Right lobe of liver (tissue), 6 donors: Measurements from ENCODE around the gene DENND2A. TPM values are rescaled to one million over a fixed set of nuclear protein-coding genes. Genes with fewer than 3 reads are reported as not detected.

Source experiments
- ATAC-seq, 4 donors: fragments of 200-7000 bp; cut with Tn5 transposase; one replicate each; pipeline ENCODE4 v1.9.1; 2020; ENCODE audit warnings: mild to moderate bottlenecking in 4 of 4, moderate library complexity in 4 of 4
- DNase-seq, 3 donors: peaks; one replicate each; pipeline ENCODE4 v3.0.0-alpha.2; 2020
- H3K27ac ChIP-seq, 3 donors: fragments of 200-600 bp; one replicate each; pipeline ENCODE4 v1.8.0; 2022
- H3K27me3 ChIP-seq, 2 donors: fragments of 200-600 bp; one replicate each; pipeline ENCODE4 v1.8.0; 2022
- H3K36me3 ChIP-seq, 4 donors: fragments of 200-600 bp; sonication (generic) in 1 of 4; one replicate each; pipeline versions ENCODE4 v1.5.1 to v1.8.0; 2017 to 2022; ENCODE audit warnings: control low read depth in 1 of 4
- H3K4me1 ChIP-seq, 4 donors: fragments of 200-600 bp; sonication (generic) in 1 of 4; one replicate each; pipeline versions ENCODE4 v1.5.1 to v1.8.0; 2017 to 2022; ENCODE audit warnings: control low read depth in 1 of 4
- H3K4me3 ChIP-seq, 3 donors: fragments of 200-600 bp; one replicate each; pipeline ENCODE4 v1.8.0; 2022
- H3K9me3 ChIP-seq, 4 donors: fragments of 200-600 bp; sonication (generic) in 1 of 4; one replicate each; pipeline versions ENCODE4 v1.5.1 to v1.8.0; 2017 to 2022; ENCODE audit warnings: control low read depth in 1 of 4
- POLR2A ChIP-seq: fragments of 450-650 bp; IDR thresholded peaks from one replicate; pipeline ENCODE4 v1.6.1; 2017; ENCODE audit warnings: antibody characterized with exemption, mild to moderate bottlenecking
- WGBS: methylation state at CpG from one replicate; pipeline ENCODE4 v1.1.6; 2018; ENCODE audit warnings: low coverage, low lambda C conversion rate; ENCODE audit not compliant: insufficient coverage; ENCODE audit errors: missing lambda C conversion rate; 5-methylcytosine and 5-hydroxymethylcytosine counted together
- intact Hi-C, 2 donors: fragments of 100-400 bp; cut with DNase I; formaldehyde crosslinking; loops; one replicate each; pipeline versions ENCODE4 v1.11.2 to v1.14.1; 2022
- total RNA-seq, 6 experiments: library from RNA; depleted of rRNA in 2 of 6; stranded (reverse); fragments of >200 nt in 2 of 6; fragmentation: NEBNext Ultra II Directional in 3 of 6; extraction: Animal tissue kit (Norgen Biotek cat#: 25700) in 3 of 6; gene quantifications; one replicate each; pipeline versions ENCODE4 v1.1.0 to v1.2.4, GENCODE V29; 2016 to 2023
- TF ChIP-seq, protein P1 (sequence below), 4 donors: fragments of 200-600 bp in 3 of 4; fragments of 450-650 bp in 1 of 4; IDR thresholded peaks; one replicate each; pipeline versions ENCODE4 v1.5.1 to v1.8.0; 2016 to 2022; ENCODE audit warnings: antibody characterized with exemption in 4 of 4, mild to moderate bottlenecking in 2 of 4
- donor health status: DM: no; HTN: yes; CAD: no.
- donor health status: DM: no; HTN: no; CAD: no.
- donor health status: DM: no; HTN: no; CAD: no.
- donor health status: DM: no; HTN: yes; CAD: no.
- donor health status: DM: no; HTN: yes; CAD: no.

DENND2A gene
- total RNA-seq, 6 experiments from 2014 or later = 1.4 to 3.6 (median 2.4) TPM

DNA sequence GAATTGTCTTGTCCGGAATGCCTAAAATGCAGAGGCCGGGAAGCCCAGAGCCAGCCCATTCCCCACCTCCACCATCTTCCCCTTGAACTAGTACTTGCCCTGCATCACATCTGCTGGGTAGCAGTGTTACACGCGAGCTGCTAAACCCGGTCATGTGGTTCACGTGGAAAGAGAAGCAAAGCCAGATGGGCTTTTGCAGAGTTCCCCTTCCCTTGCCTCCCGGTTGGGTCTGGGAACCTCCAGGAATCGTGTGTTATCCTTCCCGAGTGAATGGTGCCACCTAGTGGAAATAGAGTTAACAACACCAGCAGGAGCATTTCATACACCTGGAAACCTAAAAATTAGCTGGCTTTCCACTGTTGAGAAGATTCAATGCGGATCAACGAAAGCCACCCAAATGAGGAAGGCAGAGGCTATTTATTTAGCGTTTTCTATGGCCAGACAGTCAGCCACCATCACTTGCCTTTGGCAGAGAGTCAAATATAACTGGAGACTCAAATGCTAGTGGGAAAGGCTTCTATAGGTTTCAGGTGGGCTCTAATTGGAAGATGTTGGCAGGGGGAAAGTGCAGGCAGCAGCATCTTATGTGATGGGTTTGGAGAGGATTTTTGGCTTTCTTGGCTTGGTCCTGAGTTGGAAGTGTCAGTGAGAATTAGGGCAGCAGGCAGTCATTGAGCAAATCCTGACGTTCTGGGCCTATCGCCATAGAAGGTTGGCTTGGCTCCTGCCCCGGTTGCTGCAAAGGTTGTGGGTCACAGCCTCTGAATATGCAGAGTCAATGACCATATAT lies 12.9 kb upstream of the DENND2A start:
- DNase-seq = peak; percentile 64 to 90 (median 82)
- Histone ChIP-seq H3K36me3 (no peaks in the 10 kb centered on the region), H3K27me3 (no peaks in the 10 kb centered on the region), H3K9me3 (no peaks in the 10 kb centered on the region), H3K27ac (peak overlapping the region in 1 of 3 donors; percentile 50), H3K4me1 (peaks cover 0 to 18% (median 1%) of the 10 kb centered on the region in 4 donors), H3K4me3 (no peak overlapping the region)
- intact Hi-C loops = loop anchor here (2.0 to 5.0 kb wide), 2 partner anchors 135 to 136 kb away; no protein-coding TSS in a partner anchor
- no peak for TF ChIP-seq POLR2A
- TF ChIP-seq, protein P1, sequence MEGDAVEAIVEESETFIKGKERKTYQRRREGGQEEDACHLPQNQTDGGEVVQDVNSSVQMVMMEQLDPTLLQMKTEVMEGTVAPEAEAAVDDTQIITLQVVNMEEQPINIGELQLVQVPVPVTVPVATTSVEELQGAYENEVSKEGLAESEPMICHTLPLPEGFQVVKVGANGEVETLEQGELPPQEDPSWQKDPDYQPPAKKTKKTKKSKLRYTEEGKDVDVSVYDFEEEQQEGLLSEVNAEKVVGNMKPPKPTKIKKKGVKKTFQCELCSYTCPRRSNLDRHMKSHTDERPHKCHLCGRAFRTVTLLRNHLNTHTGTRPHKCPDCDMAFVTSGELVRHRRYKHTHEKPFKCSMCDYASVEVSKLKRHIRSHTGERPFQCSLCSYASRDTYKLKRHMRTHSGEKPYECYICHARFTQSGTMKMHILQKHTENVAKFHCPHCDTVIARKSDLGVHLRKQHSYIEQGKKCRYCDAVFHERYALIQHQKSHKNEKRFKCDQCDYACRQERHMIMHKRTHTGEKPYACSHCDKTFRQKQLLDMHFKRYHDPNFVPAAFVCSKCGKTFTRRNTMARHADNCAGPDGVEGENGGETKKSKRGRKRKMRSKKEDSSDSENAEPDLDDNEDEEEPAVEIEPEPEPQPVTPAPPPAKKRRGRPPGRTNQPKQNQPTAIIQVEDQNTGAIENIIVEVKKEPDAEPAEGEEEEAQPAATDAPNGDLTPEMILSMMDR (IDR thresholded peaks at IDR 0.05) = peak; percentile 85 to 96 (median 86)
- ATAC-seq = peak; percentile 81 to 90 (median 84)
- WGBS = 18% methylated on average over 15 of the region's 15 CpGs

GRCh38 chr7:140650367-140650766 lies 9.8 kb upstream of the DENND2A start:
- Histone ChIP-seq H3K4me3 (no peak overlapping the region), H3K9me3 (no peaks in the 10 kb centered on the region), H3K36me3 (no peaks in the 10 kb centered on the region), H3K27me3 (no peaks in the 10 kb centered on the region), H3K27ac (no peak overlapping the region), H3K4me1 (peaks cover 0 to 12% (median 1%) of the 10 kb centered on the region in 4 donors)
- no peak for ATAC-seq
- intact Hi-C loops = loop anchor here in 1 of 2 donors (5.0 kb wide), 1 partner anchor 133 kb away; no protein-coding TSS in a partner anchor
- DNase-seq = no peak
- 87% methylated on average over 12 of the region's 12 CpGs for WGBS
- TF ChIP-seq, protein P1 (IDR thresholded peaks at IDR 0.05) = no peak
- no peak for TF ChIP-seq POLR2A

- H3K36me3 ChIP-seq = no peaks in the 10 kb centered on the region
- peaks cover 0 to 12% (median 1%) of the 10 kb centered on the region in 4 donors for H3K4me1 ChIP-seq
- ATAC-seq (no peak), DNase-seq (no peak)
- intact Hi-C loops = loop anchor here in 1 of 2 donors (5.0 kb wide), 1 partner anchor 132 kb away; no protein-coding TSS in a partner anchor
- H3K9me3 ChIP-seq = no peaks in the 10 kb centered on the region
- WGBS = 71% methylated on average over 4 of the region's 6 CpGs
- TF ChIP-seq, protein P1 (IDR thresholded peaks at IDR 0.05) = no peak
- TF ChIP-seq POLR2A = no peak
- no peak overlapping the region for H3K27ac ChIP-seq
- no peak overlapping the region for H3K4me3 ChIP-seq
- no peaks in the 10 kb centered on the region for H3K27me3 ChIP-seq
Observed at GRCh38 chr7:140649556-140650205, 9.1 kb upstream of the DENND2A start.

DNA sequence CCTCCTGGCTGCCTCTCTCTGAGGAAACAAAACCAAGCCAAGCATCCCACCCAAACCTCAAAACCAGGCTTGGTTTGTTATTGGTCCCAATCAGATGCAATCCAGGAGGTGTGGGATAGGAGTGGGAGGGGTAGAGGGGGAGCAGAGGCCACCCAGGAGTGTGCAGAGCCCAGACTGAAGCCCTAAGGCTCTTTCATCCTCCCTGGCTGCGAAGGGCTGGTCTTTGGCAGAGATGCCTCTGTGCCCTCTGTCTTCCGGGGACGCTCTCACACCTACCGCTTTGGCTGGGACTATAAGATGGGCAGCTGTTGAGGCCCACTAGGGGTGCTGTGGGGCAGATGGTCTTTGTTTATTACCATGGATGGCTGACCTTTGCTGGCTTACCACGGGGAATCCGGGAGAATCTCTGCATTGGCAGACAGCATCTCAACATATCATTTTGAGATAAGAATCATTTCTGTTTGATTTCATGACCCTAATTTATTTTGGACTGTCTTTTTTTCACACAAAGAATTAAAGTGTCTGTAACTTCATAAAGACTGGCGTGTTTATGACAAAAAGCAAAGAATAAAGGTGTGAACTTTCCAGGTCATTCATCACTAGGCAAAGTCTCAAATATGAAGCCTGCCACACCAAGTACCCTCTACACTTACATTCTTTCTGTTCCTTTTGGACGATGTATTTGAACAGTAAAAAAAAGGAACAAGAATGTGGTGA lies 6.5 kb upstream of the DENND2A start:
- TF ChIP-seq POLR2A = no peak
- TF ChIP-seq, protein P1 (IDR thresholded peaks at IDR 0.05) = peak in 3 of 4 donors; percentile 36 to 48 (median 38)
- ATAC-seq = peak; percentile 70 to 91 (median 74)
- no peak overlapping the region for H3K27ac ChIP-seq

More for the DNA sequence above, 6.5 kb upstream of the DENND2A start:
- Histone ChIP-seq H3K36me3 (no peaks in the 10 kb centered on the region), H3K9me3 (no peaks in the 10 kb centered on the region), H3K27me3 (no peaks in the 10 kb centered on the region), H3K4me3 (no peak overlapping the region), H3K4me1 (no peaks in the 10 kb centered on the region)
- 30% methylated on average over 4 of the region's 8 CpGs for WGBS
- DNase-seq = no peak
- intact Hi-C loops = no loop called here
